ENCODE results near the gene CSTB. TPM values are rescaled to one million over a fixed set of nuclear protein-coding genes. Genes with fewer than 3 reads are reported as not detected.

Gene CSTB
- total and polyA plus RNA-seq, 8 donors = 7.4 to 35.6 (median 14.1) TPM

- Histone ChIP-seq H3K9me3 (no peaks in the 10 kb centered on the region), H3K27me3 (no peaks in the 10 kb centered on the region), H3K4me3 (no peak overlapping the region), H3K27ac (no peak overlapping the region), H3K4me1 (peaks cover 0 to 14% (median 0%) of the 10 kb centered on the region in 3 donors), H3K36me3 (peaks cover 0 to 8% (median 5%) of the 10 kb centered on the region in 3 donors)
- ATAC-seq (no peak), FAIRE-seq (no peak), DNase-seq (no peak)
- intact Hi-C loops (cut with DNase I) = loop anchor here in 1 of 3 donors (10.0 kb wide), 1 partner anchor 47 kb away; no protein-coding TSS in a partner anchor
- 86 to 90% methylated on average over 13 of the region's 13 CpGs for WGBS, 2 donors
- TF ChIP-seq CTCF (IDR thresholded peaks at IDR 0.05) = no peak
Observed at GRCh38 chr21:43771698-43772424, 4.2 kb downstream of the CSTB start.

- DNase-seq = peak in 1 of 6 donors; percentile 36
- peaks cover 0 to 14% (median 0%) of the 10 kb centered on the region in 3 donors for H3K4me1 ChIP-seq
- TF ChIP-seq CTCF (IDR thresholded peaks at IDR 0.05) = no peak
- peaks cover 0 to 8% (median 5%) of the 10 kb centered on the region in 3 donors for H3K36me3 ChIP-seq
- H3K27ac ChIP-seq = no peak overlapping the region
- no peak for FAIRE-seq
- H3K4me3 ChIP-seq = no peak overlapping the region
- H3K9me3 ChIP-seq = no peaks in the 10 kb centered on the region
- WGBS, 2 donors = 71 to 73% methylated on average over 13 of the region's 13 CpGs
- intact Hi-C loops (cut with DNase I) = loop anchor here in 1 of 3 donors (10.0 kb wide), 1 partner anchor 46 kb away; no protein-coding TSS in a partner anchor
- no peak for ATAC-seq
- no peaks in the 10 kb centered on the region for H3K27me3 ChIP-seq
Observed at GRCh38 chr21:43771199-43771675, 4.9 kb downstream of the CSTB start.

- intact Hi-C loops (cut with DNase I) = loop anchor here in 1 of 3 donors (10.0 kb wide), 1 partner anchor 45 kb away; no protein-coding TSS in a partner anchor
- H3K9me3 ChIP-seq = no peaks in the 10 kb centered on the region
- no peak overlapping the region for H3K27ac ChIP-seq
- no peak overlapping the region for H3K4me3 ChIP-seq
- WGBS, 2 donors = 74 to 79% methylated on average over 21 of the region's 21 CpGs
- peaks cover 0 to 8% (median 5%) of the 10 kb centered on the region in 3 donors for H3K36me3 ChIP-seq
- H3K27me3 ChIP-seq = no peaks in the 10 kb centered on the region
- no peak for ATAC-seq
- DNase-seq = peak in 1 of 6 donors; percentile 34
- no peak for TF ChIP-seq CTCF (IDR thresholded peaks at IDR 0.05)
- FAIRE-seq = no peak
- H3K4me1 ChIP-seq = peaks cover 0 to 11% (median 0%) of the 10 kb centered on the region in 3 donors
Observed at GRCh38 chr21:43770066-43770655, 5.9 kb downstream of the CSTB start.

GRCh38 chr21:43769325-43769958, 6.7 kb downstream of the CSTB start:
- H3K36me3 ChIP-seq = peaks cover 0 to 8% (median 5%) of the 10 kb centered on the region in 3 donors
- H3K27ac ChIP-seq = no peak overlapping the region
- H3K27me3 ChIP-seq = no peaks in the 10 kb centered on the region
- 80 to 86% methylated on average over 11 of the region's 11 CpGs for WGBS, 2 donors
- DNase-seq (no peak), ATAC-seq (no peak), FAIRE-seq (no peak)
- intact Hi-C loops (cut with DNase I) = no loop called here
- H3K9me3 ChIP-seq = no peaks in the 10 kb centered on the region
- no peak overlapping the region for H3K4me3 ChIP-seq
- TF ChIP-seq CTCF (IDR thresholded peaks at IDR 0.05) = no peak
- peaks cover 0 to 6% (median 0%) of the 10 kb centered on the region in 3 donors for H3K4me1 ChIP-seq
